ENCODE measurements around the gene RHBDF1. TPM values are rescaled to one million over a fixed set of nuclear protein-coding genes. Genes with fewer than 3 reads are reported as not detected.
"Not testable (repeated sequence)": the region's sequence is repeated elsewhere in the genome, so short reads cannot be mapped to it uniquely, and the experiment has no call there.

Gene RHBDF1
- total RNA-seq, 1 donor from 2014 or later: 46.5 TPM

DNA sequence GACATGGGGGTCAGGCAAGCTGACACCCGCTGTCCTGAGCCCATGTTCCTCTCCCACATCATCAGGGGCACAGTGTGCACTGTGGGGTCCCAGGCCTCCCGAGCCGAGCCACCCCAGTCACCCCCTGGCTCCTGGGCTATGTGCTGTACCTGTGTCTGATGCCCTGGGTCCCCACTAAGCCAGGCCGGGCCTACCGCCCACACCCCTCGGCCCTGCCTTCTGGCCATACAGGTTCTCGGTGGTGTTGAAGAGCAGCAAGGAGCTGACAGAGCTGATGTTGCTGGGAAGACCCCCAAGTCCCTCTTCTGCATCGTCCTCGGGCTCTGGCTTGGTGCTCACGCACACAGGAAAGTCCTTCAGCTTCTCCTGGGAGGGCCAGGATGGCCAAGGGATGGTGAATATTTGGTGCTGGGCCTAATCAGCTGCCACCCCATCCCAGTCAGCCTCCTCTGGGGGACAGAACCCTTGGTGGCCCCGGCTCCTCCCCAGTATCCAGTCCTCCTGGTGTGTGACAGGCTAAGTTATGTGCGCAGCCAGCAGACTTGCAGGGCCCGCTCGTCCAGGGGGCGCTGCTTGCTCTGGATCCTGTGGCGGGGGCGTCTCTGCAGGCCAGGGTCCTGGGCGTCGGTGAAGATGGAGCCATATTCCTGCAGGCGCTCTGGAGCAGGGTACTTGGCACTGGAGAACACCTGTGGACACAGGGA lies 55.2 kb downstream of the RHBDF1 start:
- H3K36me3 Mint-ChIP-seq (ENCODE audit: low read depth); DNase-seq (ENCODE audit: low read depth, low spot score); H3K4me3 Mint-ChIP-seq; H3K9me3 Mint-ChIP-seq; H3K4me1 Mint-ChIP-seq; H3K27ac Mint-ChIP-seq (ENCODE audit: unreplicated experiment); H3K27me3 Mint-ChIP-seq (ENCODE audit: low read depth): not testable (repeated sequence)

DNA sequence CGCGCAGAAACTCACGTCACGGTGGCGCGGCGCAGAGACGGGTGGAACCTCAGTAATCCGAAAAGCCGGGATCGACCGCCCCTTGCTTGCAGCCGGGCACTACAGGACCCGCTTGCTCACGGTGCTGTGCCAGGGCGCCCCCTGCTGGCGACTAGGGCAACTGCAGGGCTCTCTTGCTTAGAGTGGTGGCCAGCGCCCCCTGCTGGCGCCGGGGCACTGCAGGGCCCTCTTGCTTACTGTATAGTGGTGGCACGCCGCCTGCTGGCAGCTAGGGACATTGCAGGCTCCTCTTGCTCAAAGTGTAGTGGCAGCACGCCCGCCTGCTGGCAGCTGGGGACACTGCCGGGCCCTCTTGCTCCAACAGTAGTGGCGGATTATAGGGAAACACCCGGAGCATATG lies 61.7 kb downstream of the RHBDF1 start:
- peak overlapping the region; percentile 84 for H3K4me3 Mint-ChIP-seq

DNA sequence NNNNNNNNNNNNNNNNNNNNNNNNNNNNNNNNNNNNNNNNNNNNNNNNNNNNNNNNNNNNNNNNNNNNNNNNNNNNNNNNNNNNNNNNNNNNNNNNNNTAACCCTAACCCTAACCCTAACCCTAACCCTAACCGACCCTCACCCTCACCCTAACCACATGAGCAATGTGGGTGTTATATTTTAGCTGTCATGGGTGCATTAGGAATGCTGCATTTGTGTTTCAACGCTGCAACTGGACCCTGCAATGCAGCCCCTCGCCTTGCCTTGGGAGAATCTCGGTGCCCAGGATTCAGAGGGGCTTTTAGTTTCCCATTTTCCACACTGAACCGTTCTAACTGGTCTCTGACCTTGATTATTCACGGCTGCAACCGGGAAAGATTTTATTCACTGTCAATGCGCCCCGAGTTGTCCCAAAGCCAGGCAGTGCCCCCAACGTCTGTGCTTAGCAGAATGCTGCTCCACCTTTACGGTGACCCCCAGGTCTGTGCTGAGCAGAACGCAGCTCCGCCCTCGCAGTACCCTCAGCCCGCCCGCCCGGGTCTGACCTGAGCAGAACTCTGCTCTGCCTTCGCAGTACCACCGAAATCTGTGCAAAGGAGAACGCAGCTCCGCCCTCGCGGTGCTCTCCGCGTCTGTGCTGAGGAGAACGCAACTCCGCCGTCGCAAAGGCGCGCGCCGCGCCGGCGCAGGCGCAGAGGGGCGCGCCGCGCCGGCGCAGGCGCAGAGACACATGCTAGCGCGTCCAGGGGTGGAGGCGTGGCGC lies 62.3 kb downstream of the RHBDF1 start:
- Mint-ChIP-seq H3K27ac (ENCODE audit: unreplicated experiment) (no peak overlapping the region), H3K36me3 (ENCODE audit: low read depth) (no peaks in the 10 kb centered on the region), H3K27me3 (ENCODE audit: low read depth) (no peaks in the 10 kb centered on the region), H3K4me1 (no peaks in the 10 kb centered on the region), H3K9me3 (no peaks in the 10 kb centered on the region), H3K4me3 (peak overlapping the region; percentile 41)
- TF ChIP-seq, protein P1, sequence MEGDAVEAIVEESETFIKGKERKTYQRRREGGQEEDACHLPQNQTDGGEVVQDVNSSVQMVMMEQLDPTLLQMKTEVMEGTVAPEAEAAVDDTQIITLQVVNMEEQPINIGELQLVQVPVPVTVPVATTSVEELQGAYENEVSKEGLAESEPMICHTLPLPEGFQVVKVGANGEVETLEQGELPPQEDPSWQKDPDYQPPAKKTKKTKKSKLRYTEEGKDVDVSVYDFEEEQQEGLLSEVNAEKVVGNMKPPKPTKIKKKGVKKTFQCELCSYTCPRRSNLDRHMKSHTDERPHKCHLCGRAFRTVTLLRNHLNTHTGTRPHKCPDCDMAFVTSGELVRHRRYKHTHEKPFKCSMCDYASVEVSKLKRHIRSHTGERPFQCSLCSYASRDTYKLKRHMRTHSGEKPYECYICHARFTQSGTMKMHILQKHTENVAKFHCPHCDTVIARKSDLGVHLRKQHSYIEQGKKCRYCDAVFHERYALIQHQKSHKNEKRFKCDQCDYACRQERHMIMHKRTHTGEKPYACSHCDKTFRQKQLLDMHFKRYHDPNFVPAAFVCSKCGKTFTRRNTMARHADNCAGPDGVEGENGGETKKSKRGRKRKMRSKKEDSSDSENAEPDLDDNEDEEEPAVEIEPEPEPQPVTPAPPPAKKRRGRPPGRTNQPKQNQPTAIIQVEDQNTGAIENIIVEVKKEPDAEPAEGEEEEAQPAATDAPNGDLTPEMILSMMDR (conservative IDR thresholded peaks at IDR 0.05): no peak
- no peak for DNase-seq (ENCODE audit: low read depth, low spot score)

More for the DNA sequence above, 61.7 kb downstream of the RHBDF1 start:
- DNase-seq (ENCODE audit: low read depth, low spot score): peak; percentile 59
- not testable (repeated sequence) for H3K27ac Mint-ChIP-seq (ENCODE audit: unreplicated experiment); H3K9me3 Mint-ChIP-seq; H3K36me3 Mint-ChIP-seq (ENCODE audit: low read depth); H3K27me3 Mint-ChIP-seq (ENCODE audit: low read depth); H3K4me1 Mint-ChIP-seq
- TF ChIP-seq, protein P1 (conservative IDR thresholded peaks at IDR 0.05): peak; percentile 45

Small RNA genes within 50 kb of the gene (microRNA-seq; reads per million reads assigned to microRNA genes)
- not detected for gene MIR6859-4

Other genes with a start within 250 kb of the RHBDF1 start
- gene POLR3K, start 19.0 kb downstream of the RHBDF1 start, total RNA-seq: 35.8 and 36.7 TPM in 2 replicates
- 79.1 and 85.6 TPM in 2 replicates for gene SNRNP25, start 18.8 kb downstream of the RHBDF1 start, total RNA-seq
- 47.7 and 50.0 TPM in 2 replicates for gene MPG, start 5.6 kb upstream of the RHBDF1 start, total RNA-seq
- gene NPRL3, start 66.0 kb upstream of the RHBDF1 start, total RNA-seq: 41.5 and 45.4 TPM in 2 replicates
- gene HBZ, start 80.0 kb upstream of the RHBDF1 start, total RNA-seq: not detected in 2 replicates
- gene HBM, start 93.3 kb upstream of the RHBDF1 start, total RNA-seq: not detected in 2 replicates
- gene HBA2, start 100.2 kb upstream of the RHBDF1 start, total RNA-seq: not detected in 2 replicates
- not detected in 2 replicates for gene HBA1, start 104.0 kb upstream of the RHBDF1 start, total RNA-seq
- gene HBQ1, start 107.8 kb upstream of the RHBDF1 start, total RNA-seq: 1.8 and 2.9 TPM in 2 replicates
- 177 and 192 TPM in 2 replicates for gene LUC7L, start 156.8 kb upstream of the RHBDF1 start, total RNA-seq
- gene FAM234A, start 162.2 kb upstream of the RHBDF1 start, total RNA-seq: 89.8 and 97.8 TPM in 2 replicates
- gene RGS11, start 203.3 kb upstream of the RHBDF1 start, total RNA-seq: 1.9 and 2.8 TPM in 2 replicates
- 2.0 and 3.0 TPM in 2 replicates for gene ARHGDIG, start 208.0 kb upstream of the RHBDF1 start, total RNA-seq
- gene PDIA2, start 210.5 kb upstream of the RHBDF1 start, total RNA-seq: 1.4 and 2.1 TPM in 2 replicates